Kidney glomerular epithelial cell (primary cell): ENCODE data around the gene AP4M1.

Experiments
- DNase-seq: peaks from one replicate; lab custom pipeline; 2025; lab: John Stamatoyannopoulos, UW

The AP4M1 gene

GRCh38 chr7:100157334-100158228, 56.1 kb downstream of the AP4M1 start:
- peak; percentile 50 for DNase-seq
